Measurements from ENCODE around the gene RNF150. TPM values are rescaled to one million over a fixed set of nuclear protein-coding genes. Genes with fewer than 3 reads are reported as not detected.
"Not testable (repeated sequence)": the region's sequence is repeated elsewhere in the genome, so short reads cannot be mapped to it uniquely, and the experiment has no call there.

Gene RNF150
- total RNA-seq: under 0.01 TPM in 2 replicates

- peak; percentile 61 to 76 for DNase-seq (ENCODE audit: low read depth in 2 of 2)
Measured at GRCh38 chr4:141133146-141133998, at the start of gene RNF150. RNF150 (minus strand) TSS chr4:141133469.

- no peak for DNase-seq (ENCODE audit: low read depth in 2 of 2)
Measured at GRCh38 chr4:141180991-141181761, 47.9 kb upstream of the RNF150 start.

GRCh38 chr4:141179474-141180373 lies 46.5 kb upstream of the RNF150 start:
- no peak for DNase-seq (ENCODE audit: low read depth in 2 of 2)

- no peak for DNase-seq (ENCODE audit: low read depth in 2 of 2)
Measured at GRCh38 chr4:141177171-141177570, 43.9 kb upstream of the RNF150 start.

GRCh38 chr4:141174457-141174856 lies 41.2 kb upstream of the RNF150 start:
- no peak for DNase-seq (ENCODE audit: low read depth in 2 of 2)

- DNase-seq (ENCODE audit: low read depth in 2 of 2): no peak
Measured at GRCh38 chr4:141170671-141171070, 37.4 kb upstream of the RNF150 start.

GRCh38 chr4:141169391-141169790 lies 36.1 kb upstream of the RNF150 start:
- DNase-seq (ENCODE audit: low read depth in 2 of 2): no peak

GRCh38 chr4:141165001-141165400 lies 31.7 kb upstream of the RNF150 start:
- not testable (repeated sequence) for DNase-seq (ENCODE audit: low read depth in 2 of 2)

- no peak for DNase-seq (ENCODE audit: low read depth in 2 of 2)
Measured at GRCh38 chr4:141159027-141159426, 25.8 kb upstream of the RNF150 start.

- DNase-seq (ENCODE audit: low read depth in 2 of 2): peak; percentile 45 to 56
Measured at GRCh38 chr4:141158219-141158618, 24.9 kb upstream of the RNF150 start.

- no peak for DNase-seq (ENCODE audit: low read depth in 2 of 2)
Measured at GRCh38 chr4:141155586-141155985, 22.3 kb upstream of the RNF150 start.

GRCh38 chr4:141154725-141155124 lies 21.5 kb upstream of the RNF150 start:
- no peak for DNase-seq (ENCODE audit: low read depth in 2 of 2)

GRCh38 chr4:141153751-141154510 lies 20.7 kb upstream of the RNF150 start:
- DNase-seq (ENCODE audit: low read depth in 2 of 2): no peak

GRCh38 chr4:141144207-141144606 lies 10.9 kb upstream of the RNF150 start:
- DNase-seq (ENCODE audit: low read depth in 2 of 2): no peak

GRCh38 chr4:141142423-141142822 lies 9.2 kb upstream of the RNF150 start:
- DNase-seq (ENCODE audit: low read depth in 2 of 2): no peak

- DNase-seq (ENCODE audit: low read depth in 2 of 2): no peak
Measured at GRCh38 chr4:141140391-141141200, 7.3 kb upstream of the RNF150 start.

GRCh38 chr4:141133999-141134995 lies 1.0 kb upstream of the RNF150 start:
- DNase-seq (ENCODE audit: low read depth in 2 of 2): no peak

- peak; percentile 1 to 10 for DNase-seq (ENCODE audit: low read depth in 2 of 2)
Measured at GRCh38 chr4:141132709-141133145, 542 bp downstream of the RNF150 start.
